ENCODE measurements around the gene STX1A.
"Not testable (repeated sequence)": the region's sequence is repeated elsewhere in the genome, so short reads cannot be mapped to it uniquely, and the experiment has no call there.

The STX1A gene

GRCh38 chr7:73713319-73713718 lies 6.2 kb downstream of the STX1A start:
- H3K27me3 ChIP-seq (ENCODE audit: control insufficient read depth in 5 of 5, insufficient read depth in 4 of 5, low read length in 5 of 5); H3K27ac ChIP-seq (ENCODE audit: low read depth, low read length); H3K36me3 ChIP-seq (ENCODE audit: control insufficient read depth in 5 of 5, insufficient read depth in 5 of 5, low read length in 5 of 5); H3K4me3 ChIP-seq (ENCODE audit: low read depth in 1 of 5, low read length in 5 of 5); H3K9me3 ChIP-seq (ENCODE audit: control insufficient read depth in 5 of 5, low read length in 5 of 5): not testable (repeated sequence)
- H3K4me1 ChIP-seq (ENCODE audit: control insufficient read depth in 5 of 5, insufficient read depth in 5 of 5, low read length in 5 of 5): peaks cover 3 to 36% (median 24%) of the 10 kb centered on the region in 5 donors
- H3K9ac ChIP-seq (ENCODE audit: low read length in 5 of 5): peak overlapping the region in 1 of 5 donors; percentile 20

GRCh38 chr7:73712773-73713172 lies 6.7 kb downstream of the STX1A start:
- Histone ChIP-seq H3K4me3 (ENCODE audit: low read depth in 1 of 5, low read length in 5 of 5) (no peak overlapping the region), H3K27me3 (ENCODE audit: control insufficient read depth in 5 of 5, insufficient read depth in 4 of 5, low read length in 5 of 5) (no peaks in the 10 kb centered on the region), H3K36me3 (ENCODE audit: control insufficient read depth in 5 of 5, insufficient read depth in 5 of 5, low read length in 5 of 5) (peaks cover 0 to 7% (median 0%) of the 10 kb centered on the region in 5 donors), H3K4me1 (ENCODE audit: control insufficient read depth in 5 of 5, insufficient read depth in 5 of 5, low read length in 5 of 5) (peaks cover 3 to 31% (median 18%) of the 10 kb centered on the region in 5 donors), H3K9ac (ENCODE audit: low read length in 5 of 5) (peak overlapping the region in 1 of 5 donors; percentile 20), H3K27ac (ENCODE audit: low read depth, low read length) (no peak overlapping the region), H3K9me3 (ENCODE audit: control insufficient read depth in 5 of 5, low read length in 5 of 5) (no peaks in the 10 kb centered on the region)

- Histone ChIP-seq H3K9ac (ENCODE audit: low read length in 5 of 5) (no peak overlapping the region), H3K4me1 (ENCODE audit: control insufficient read depth in 5 of 5, insufficient read depth in 5 of 5, low read length in 5 of 5) (peaks cover 0 to 12% (median 2%) of the 10 kb centered on the region in 5 donors), H3K27ac (ENCODE audit: low read depth, low read length) (no peak overlapping the region), H3K36me3 (ENCODE audit: control insufficient read depth in 5 of 5, insufficient read depth in 5 of 5, low read length in 5 of 5) (peaks cover 0 to 9% (median 0%) of the 10 kb centered on the region in 5 donors), H3K4me3 (ENCODE audit: low read depth in 1 of 5, low read length in 5 of 5) (no peak overlapping the region), H3K9me3 (ENCODE audit: control insufficient read depth in 5 of 5, low read length in 5 of 5) (no peaks in the 10 kb centered on the region), H3K27me3 (ENCODE audit: control insufficient read depth in 5 of 5, insufficient read depth in 4 of 5, low read length in 5 of 5) (no peaks in the 10 kb centered on the region)
These were observed 10.4 kb downstream of the STX1A start for GRCh38 chr7:73708961-73709549.

GRCh38 chr7:73707045-73707631 lies 12.3 kb downstream of the STX1A start:
- Histone ChIP-seq H3K4me1 (ENCODE audit: control insufficient read depth in 5 of 5, insufficient read depth in 5 of 5, low read length in 5 of 5) (peaks cover 0 to 13% (median 2%) of the 10 kb centered on the region in 5 donors), H3K4me3 (ENCODE audit: low read depth in 1 of 5, low read length in 5 of 5) (no peak overlapping the region), H3K9me3 (ENCODE audit: control insufficient read depth in 5 of 5, low read length in 5 of 5) (no peaks in the 10 kb centered on the region), H3K27me3 (ENCODE audit: control insufficient read depth in 5 of 5, insufficient read depth in 4 of 5, low read length in 5 of 5) (no peaks in the 10 kb centered on the region), H3K27ac (ENCODE audit: low read depth, low read length) (no peak overlapping the region), H3K9ac (ENCODE audit: low read length in 5 of 5) (no peak overlapping the region), H3K36me3 (ENCODE audit: control insufficient read depth in 5 of 5, insufficient read depth in 5 of 5, low read length in 5 of 5) (peaks cover 0 to 15% (median 5%) of the 10 kb centered on the region in 5 donors)

- Histone ChIP-seq H3K4me1 (ENCODE audit: control insufficient read depth in 5 of 5, insufficient read depth in 5 of 5, low read length in 5 of 5) (peaks cover 0 to 10% (median 2%) of the 10 kb centered on the region in 5 donors), H3K4me3 (ENCODE audit: low read depth in 1 of 5, low read length in 5 of 5) (no peak overlapping the region), H3K27ac (ENCODE audit: low read depth, low read length) (no peak overlapping the region), H3K27me3 (ENCODE audit: control insufficient read depth in 5 of 5, insufficient read depth in 4 of 5, low read length in 5 of 5) (no peaks in the 10 kb centered on the region), H3K36me3 (ENCODE audit: control insufficient read depth in 5 of 5, insufficient read depth in 5 of 5, low read length in 5 of 5) (peaks cover 0 to 15% (median 6%) of the 10 kb centered on the region in 5 donors), H3K9ac (ENCODE audit: low read length in 5 of 5) (no peak overlapping the region), H3K9me3 (ENCODE audit: control insufficient read depth in 5 of 5, low read length in 5 of 5) (no peaks in the 10 kb centered on the region)
These were observed 13.1 kb downstream of the STX1A start for GRCh38 chr7:73706126-73707044.

- H3K4me3 ChIP-seq (ENCODE audit: low read depth in 1 of 5, low read length in 5 of 5): no peak overlapping the region
- H3K27ac ChIP-seq (ENCODE audit: low read depth, low read length): no peak overlapping the region
- H3K36me3 ChIP-seq (ENCODE audit: control insufficient read depth in 5 of 5, insufficient read depth in 5 of 5, low read length in 5 of 5): peaks cover 0 to 15% (median 10%) of the 10 kb centered on the region in 5 donors
- H3K9ac ChIP-seq (ENCODE audit: low read length in 5 of 5): no peak overlapping the region
- H3K9me3 ChIP-seq (ENCODE audit: control insufficient read depth in 5 of 5, low read length in 5 of 5): no peaks in the 10 kb centered on the region
- H3K4me1 ChIP-seq (ENCODE audit: control insufficient read depth in 5 of 5, insufficient read depth in 5 of 5, low read length in 5 of 5): peaks cover 0 to 9% (median 2%) of the 10 kb centered on the region in 5 donors
- no peaks in the 10 kb centered on the region for H3K27me3 ChIP-seq (ENCODE audit: control insufficient read depth in 5 of 5, insufficient read depth in 4 of 5, low read length in 5 of 5)
These were observed 13.9 kb downstream of the STX1A start for GRCh38 chr7:73705551-73705920.

GRCh38 chr7:73704640-73705550 lies 14.6 kb downstream of the STX1A start:
- no peak overlapping the region for H3K27ac ChIP-seq (ENCODE audit: low read depth, low read length)
- H3K27me3 ChIP-seq (ENCODE audit: control insufficient read depth in 5 of 5, insufficient read depth in 4 of 5, low read length in 5 of 5): no peaks in the 10 kb centered on the region
- H3K9ac ChIP-seq (ENCODE audit: low read length in 5 of 5): no peak overlapping the region
- peaks cover 0 to 9% (median 2%) of the 10 kb centered on the region in 5 donors for H3K4me1 ChIP-seq (ENCODE audit: control insufficient read depth in 5 of 5, insufficient read depth in 5 of 5, low read length in 5 of 5)
- peaks cover 0 to 20% (median 12%) of the 10 kb centered on the region in 5 donors for H3K36me3 ChIP-seq (ENCODE audit: control insufficient read depth in 5 of 5, insufficient read depth in 5 of 5, low read length in 5 of 5)
- H3K9me3 ChIP-seq (ENCODE audit: control insufficient read depth in 5 of 5, low read length in 5 of 5): no peaks in the 10 kb centered on the region
- no peak overlapping the region for H3K4me3 ChIP-seq (ENCODE audit: low read depth in 1 of 5, low read length in 5 of 5)

GRCh38 chr7:73703757-73704639 lies 15.5 kb downstream of the STX1A start:
- peaks cover 0 to 29% (median 21%) of the 10 kb centered on the region in 5 donors for H3K36me3 ChIP-seq (ENCODE audit: control insufficient read depth in 5 of 5, insufficient read depth in 5 of 5, low read length in 5 of 5)
- H3K4me1 ChIP-seq (ENCODE audit: control insufficient read depth in 5 of 5, insufficient read depth in 5 of 5, low read length in 5 of 5): peaks cover 0 to 9% (median 2%) of the 10 kb centered on the region in 5 donors
- H3K9ac ChIP-seq (ENCODE audit: low read length in 5 of 5): no peak overlapping the region
- H3K9me3 ChIP-seq (ENCODE audit: control insufficient read depth in 5 of 5, low read length in 5 of 5): no peaks in the 10 kb centered on the region
- no peak overlapping the region for H3K4me3 ChIP-seq (ENCODE audit: low read depth in 1 of 5, low read length in 5 of 5)
- H3K27me3 ChIP-seq (ENCODE audit: control insufficient read depth in 5 of 5, insufficient read depth in 4 of 5, low read length in 5 of 5): no peaks in the 10 kb centered on the region
- H3K27ac ChIP-seq (ENCODE audit: low read depth, low read length): no peak overlapping the region

GRCh38 chr7:73703225-73703624 lies 16.2 kb downstream of the STX1A start:
- Histone ChIP-seq H3K9ac (ENCODE audit: low read length in 5 of 5) (no peak overlapping the region), H3K9me3 (ENCODE audit: control insufficient read depth in 5 of 5, low read length in 5 of 5) (no peaks in the 10 kb centered on the region), H3K27ac (ENCODE audit: low read depth, low read length) (no peak overlapping the region), H3K4me1 (ENCODE audit: control insufficient read depth in 5 of 5, insufficient read depth in 5 of 5, low read length in 5 of 5) (peaks cover 0 to 9% (median 2%) of the 10 kb centered on the region in 5 donors), H3K4me3 (ENCODE audit: low read depth in 1 of 5, low read length in 5 of 5) (no peak overlapping the region), H3K27me3 (ENCODE audit: control insufficient read depth in 5 of 5, insufficient read depth in 4 of 5, low read length in 5 of 5) (no peaks in the 10 kb centered on the region), H3K36me3 (ENCODE audit: control insufficient read depth in 5 of 5, insufficient read depth in 5 of 5, low read length in 5 of 5) (peaks cover 0 to 35% (median 29%) of the 10 kb centered on the region in 5 donors)

Data from subcutaneous abdominal adipose tissue (tissue), 5 donors.